Astrocyte (in vitro differentiated cells and primary cell): ENCODE measurements around the gene TIGAR. TPM values are rescaled to one million over a fixed set of nuclear protein-coding genes. Genes with fewer than 3 reads are reported as not detected.

ENCODE experiments used
- DNase-seq: peaks from one replicate; pipeline ENCODE4 v3.0.0-alpha.2; 2010; ENCODE audit warnings: low read depth
- FAIRE-seq: peaks from 2 replicates; lab custom pipeline; 2011; peaks lifted over from hg19 to GRCh38; lab: Jason Lieb, UNC
- H2AFZ ChIP-seq: 2 replicates; pipeline ENCODE4 v1.6.0; 2012; ENCODE audit warnings: low read depth, low read length, inconsistent platforms
- H3K27ac ChIP-seq: 2 replicates; pipeline ENCODE4 v1.5.1; 2011; ENCODE audit warnings: low read depth, low read length, inconsistent platforms
- H3K27me3 ChIP-seq: 2 replicates; pipeline ENCODE4 v1.6.0; 2011; ENCODE audit warnings: low read length, inconsistent platforms; ENCODE audit not compliant: insufficient read depth
- H3K36me3 ChIP-seq: 2 replicates; pipeline ENCODE4 v1.5.1; 2011; ENCODE audit warnings: low read length, inconsistent platforms; ENCODE audit not compliant: insufficient read depth
- H3K4me1 ChIP-seq: 2 replicates; pipeline ENCODE4 v1.5.1; 2011; ENCODE audit warnings: low read length, inconsistent platforms; ENCODE audit not compliant: insufficient read depth
- H3K4me2 ChIP-seq: 2 replicates; pipeline ENCODE4 v1.6.0; 2012; ENCODE audit warnings: low read length, inconsistent platforms
- H3K4me3 ChIP-seq: 2 replicates; pipeline ENCODE4 v1.5.1; 2011; ENCODE audit warnings: low read depth, mild to moderate bottlenecking, low read length, inconsistent platforms; ENCODE audit not compliant: insufficient read depth
- H3K79me2 ChIP-seq: 2 replicates; pipeline ENCODE4 v1.6.0; 2012; ENCODE audit warnings: mild to moderate bottlenecking, low read length, inconsistent platforms; ENCODE audit not compliant: insufficient read depth
- H3K9ac ChIP-seq: 2 replicates; pipeline ENCODE4 v1.6.0; 2012; ENCODE audit warnings: mild to moderate bottlenecking, low read length, inconsistent platforms
- H3K9me3 ChIP-seq: 2 replicates; pipeline ENCODE4 v1.5.1; 2012; ENCODE audit warnings: low read depth, mild to moderate bottlenecking, low read length, inconsistent platforms; ENCODE audit not compliant: insufficient read depth
- H4K20me1 ChIP-seq: 2 replicates; pipeline ENCODE4 v1.6.0; 2012; ENCODE audit warnings: low read length, inconsistent platforms; ENCODE audit not compliant: insufficient read depth
- H3K27ac Mint-ChIP-seq: one replicate; pipeline ENCODE4 v1.8.0; 2021; ENCODE audit warnings: mild to moderate bottlenecking, mixed read lengths; ENCODE audit not compliant: unreplicated experiment
- H3K27me3 Mint-ChIP-seq: one replicate; pipeline ENCODE4 v1.8.0; 2021; ENCODE audit warnings: low read depth, mixed read lengths; ENCODE audit not compliant: unreplicated experiment
- H3K36me3 Mint-ChIP-seq: one replicate; pipeline ENCODE4 v1.8.0; 2021; ENCODE audit warnings: low read depth, mixed read lengths; ENCODE audit not compliant: unreplicated experiment
- H3K4me1 Mint-ChIP-seq: one replicate; pipeline ENCODE4 v1.8.0; 2021; ENCODE audit warnings: low read depth, mixed read lengths; ENCODE audit not compliant: unreplicated experiment
- H3K4me3 Mint-ChIP-seq: one replicate; pipeline ENCODE4 v1.8.0; 2021; ENCODE audit warnings: mild to moderate bottlenecking, moderate library complexity, mixed read lengths; ENCODE audit not compliant: unreplicated experiment
- H3K9me3 Mint-ChIP-seq: one replicate; pipeline ENCODE4 v1.8.0; 2021; ENCODE audit warnings: mild to moderate bottlenecking, mixed read lengths; ENCODE audit not compliant: unreplicated experiment
- CTCF ChIP-seq: IDR thresholded peaks from 2 replicates; pipeline ENCODE4 v1.5.1; 2011; ENCODE audit warnings: low read depth, mild to moderate bottlenecking, inconsistent platforms, low read length, moderate library complexity; ENCODE audit not compliant: insufficient read depth
- EZH2 ChIP-seq: IDR thresholded peaks from 2 replicates; pipeline ENCODE4 v1.6.1; 2012; ENCODE audit warnings: mild to moderate bottlenecking, low read length, inconsistent platforms; ENCODE audit not compliant: insufficient read depth
- total RNA-seq: library from RNA; stranded (reverse); gene quantifications from 2 replicates; pipeline ENCODE4 v1.2.1, GENCODE V29; 2021

The TIGAR gene
- total RNA-seq, 1 donor from 2014 or later, result 91.7 TPM

- H4K20me1 ChIP-seq, result no peaks in the 10 kb centered on the region
- H3K4me1 ChIP-seq, result no peaks in the 10 kb centered on the region
- FAIRE-seq (no peak), DNase-seq (no peak)
- no peak overlapping the region for H3K9ac ChIP-seq
- H3K4me1 Mint-ChIP-seq, result peaks cover 4% of the 10 kb centered on the region
- TF ChIP-seq CTCF, result no peak
- no peak for TF ChIP-seq EZH2
- H3K36me3 ChIP-seq, result no peaks in the 10 kb centered on the region
- peaks cover 2% of the 10 kb centered on the region for H3K36me3 Mint-ChIP-seq
- H3K4me3 Mint-ChIP-seq, result no peak overlapping the region
- H3K9me3 Mint-ChIP-seq, result no peaks in the 10 kb centered on the region
- peaks cover 5% of the 10 kb centered on the region for H3K27me3 Mint-ChIP-seq
- no peak overlapping the region for H2AFZ ChIP-seq
- H3K27ac ChIP-seq, result no peak overlapping the region
- no peak overlapping the region for H3K4me3 ChIP-seq
- no peak overlapping the region for H3K4me2 ChIP-seq
- H3K9me3 ChIP-seq, result no peaks in the 10 kb centered on the region
- H3K79me2 ChIP-seq, result no peaks in the 10 kb centered on the region
- H3K27ac Mint-ChIP-seq, result no peak overlapping the region
- no peaks in the 10 kb centered on the region for H3K27me3 ChIP-seq
Measured at GRCh38 chr12:4366090-4366489, 45.1 kb downstream of the TIGAR start.

GRCh38 chr12:4369548-4369947 lies 48.5 kb downstream of the TIGAR start:
- DNase-seq (no peak), FAIRE-seq (no peak)
- Histone ChIP-seq H2AFZ (no peak overlapping the region), H3K27ac (no peak overlapping the region), H3K79me2 (no peaks in the 10 kb centered on the region), H3K9me3 (no peaks in the 10 kb centered on the region), H3K4me3 (no peak overlapping the region), H3K9ac (no peak overlapping the region), H4K20me1 (no peaks in the 10 kb centered on the region), H3K27me3 (no peaks in the 10 kb centered on the region), H3K4me1 (no peaks in the 10 kb centered on the region), H3K36me3 (no peaks in the 10 kb centered on the region), H3K4me2 (no peak overlapping the region)
- H3K4me3 Mint-ChIP-seq, result no peak overlapping the region
- peaks cover 15% of the 10 kb centered on the region for H3K27me3 Mint-ChIP-seq
- H3K4me1 Mint-ChIP-seq, result no peaks in the 10 kb centered on the region
- H3K9me3 Mint-ChIP-seq, result no peaks in the 10 kb centered on the region
- TF ChIP-seq EZH2 (no peak), CTCF (no peak)
- H3K27ac Mint-ChIP-seq, result no peak overlapping the region
- peaks cover 2% of the 10 kb centered on the region for H3K36me3 Mint-ChIP-seq

- Histone ChIP-seq H3K4me1 (no peaks in the 10 kb centered on the region), H3K27me3 (no peaks in the 10 kb centered on the region), H3K79me2 (no peaks in the 10 kb centered on the region), H3K9ac (no peak overlapping the region), H3K36me3 (no peaks in the 10 kb centered on the region), H2AFZ (no peak overlapping the region), H4K20me1 (no peaks in the 10 kb centered on the region), H3K4me2 (no peak overlapping the region), H3K4me3 (no peak overlapping the region), H3K27ac (no peak overlapping the region), H3K9me3 (no peaks in the 10 kb centered on the region)
- no peaks in the 10 kb centered on the region for H3K9me3 Mint-ChIP-seq
- H3K27ac Mint-ChIP-seq, result no peak overlapping the region
- FAIRE-seq, result no peak
- no peaks in the 10 kb centered on the region for H3K4me1 Mint-ChIP-seq
- H3K36me3 Mint-ChIP-seq, result peaks cover 2% of the 10 kb centered on the region
- peaks cover 17% of the 10 kb centered on the region for H3K27me3 Mint-ChIP-seq
- DNase-seq, result no peak
- no peak overlapping the region for H3K4me3 Mint-ChIP-seq
- no peak for TF ChIP-seq CTCF
- no peak for TF ChIP-seq EZH2
Measured at GRCh38 chr12:4370265-4370664, 49.3 kb downstream of the TIGAR start.
